Measurements from ENCODE around the gene ALDH1L2. TPM values are rescaled to one million over a fixed set of nuclear protein-coding genes. Genes with fewer than 3 reads are reported as not detected.

The ALDH1L2 gene
- polyA plus RNA-seq, 1 donor from 2014 or later: 0.35 TPM

DNA sequence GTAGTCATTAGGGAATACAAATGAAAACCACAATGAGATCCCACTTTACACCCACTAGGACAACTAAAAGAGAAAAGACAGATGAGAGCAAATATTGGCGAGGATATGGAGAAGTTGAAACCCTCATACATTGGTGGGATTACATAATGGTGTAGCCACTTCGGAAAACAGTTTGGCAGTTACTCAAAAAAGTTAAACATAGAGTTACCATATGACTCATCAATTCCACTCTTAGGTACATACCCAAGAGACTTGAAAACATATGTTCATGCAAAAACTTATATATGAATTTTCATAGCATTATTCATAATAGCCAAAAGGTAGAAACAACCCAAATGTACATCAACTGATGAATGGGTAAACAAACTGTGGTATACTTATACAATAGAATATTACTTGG lies 27.1 kb downstream of the ALDH1L2 start:
- Histone ChIP-seq H3K9ac (ENCODE audit: low read length) (no peak overlapping the region), H2AFZ (ENCODE audit: low read depth, low read length) (no peak overlapping the region), H3K4me3 (ENCODE audit: low read length) (no peak overlapping the region), H3K9me2 (ENCODE audit: insufficient read depth, low read length) (no peaks in the 10 kb centered on the region), H3K9me3 (ENCODE audit: low read length) (no peaks in the 10 kb centered on the region), H4K20me1 (ENCODE audit: insufficient read depth) (no peaks in the 10 kb centered on the region), H3F3A (ENCODE audit: insufficient read depth, low read length, poor library complexity, severe bottlenecking) (no peaks in the 10 kb centered on the region), H3K4me2 (ENCODE audit: low read length) (no peak overlapping the region), H3K27me3 (ENCODE audit: insufficient read depth, low read depth, low read length) (no peaks in the 10 kb centered on the region), H3K36me3 (ENCODE audit: insufficient read depth, low read length) (no peaks in the 10 kb centered on the region), H3K79me2 (replicated peaks; ENCODE audit: insufficient read depth, low read length) (no peaks in the 10 kb centered on the region), H3K27ac (ENCODE audit: low read length) (no peak overlapping the region)
- no peak for TF ChIP-seq EP300 (conservative IDR thresholded peaks at IDR 0.05; ENCODE audit: poor library complexity, severe bottlenecking)
- TF ChIP-seq POLR2AphosphoS5 (IDR thresholded peaks at IDR 0.05): no peak
- no peak for TF ChIP-seq MXI1 (conservative IDR thresholded peaks at IDR 0.05; ENCODE audit: poor library complexity, severe bottlenecking)
- TF ChIP-seq EZH2 (IDR thresholded peaks at IDR 0.05; ENCODE audit: borderline replicate concordance, insufficient read depth, low read length, poor library complexity, severe bottlenecking): no peak
- TF ChIP-seq SMC3 (conservative IDR thresholded peaks at IDR 0.05; ENCODE audit: poor library complexity): no peak
- no peak for TF ChIP-seq RAD21 (conservative IDR thresholded peaks at IDR 0.05)
- TF ChIP-seq, protein P1, sequence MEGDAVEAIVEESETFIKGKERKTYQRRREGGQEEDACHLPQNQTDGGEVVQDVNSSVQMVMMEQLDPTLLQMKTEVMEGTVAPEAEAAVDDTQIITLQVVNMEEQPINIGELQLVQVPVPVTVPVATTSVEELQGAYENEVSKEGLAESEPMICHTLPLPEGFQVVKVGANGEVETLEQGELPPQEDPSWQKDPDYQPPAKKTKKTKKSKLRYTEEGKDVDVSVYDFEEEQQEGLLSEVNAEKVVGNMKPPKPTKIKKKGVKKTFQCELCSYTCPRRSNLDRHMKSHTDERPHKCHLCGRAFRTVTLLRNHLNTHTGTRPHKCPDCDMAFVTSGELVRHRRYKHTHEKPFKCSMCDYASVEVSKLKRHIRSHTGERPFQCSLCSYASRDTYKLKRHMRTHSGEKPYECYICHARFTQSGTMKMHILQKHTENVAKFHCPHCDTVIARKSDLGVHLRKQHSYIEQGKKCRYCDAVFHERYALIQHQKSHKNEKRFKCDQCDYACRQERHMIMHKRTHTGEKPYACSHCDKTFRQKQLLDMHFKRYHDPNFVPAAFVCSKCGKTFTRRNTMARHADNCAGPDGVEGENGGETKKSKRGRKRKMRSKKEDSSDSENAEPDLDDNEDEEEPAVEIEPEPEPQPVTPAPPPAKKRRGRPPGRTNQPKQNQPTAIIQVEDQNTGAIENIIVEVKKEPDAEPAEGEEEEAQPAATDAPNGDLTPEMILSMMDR (IDR thresholded peaks at IDR 0.05; ENCODE audit: poor library complexity, severe bottlenecking): no peak
- TF ChIP-seq TAF1 (IDR thresholded peaks at IDR 0.05; ENCODE audit: low read depth): no peak
- TF ChIP-seq, protein P2, sequence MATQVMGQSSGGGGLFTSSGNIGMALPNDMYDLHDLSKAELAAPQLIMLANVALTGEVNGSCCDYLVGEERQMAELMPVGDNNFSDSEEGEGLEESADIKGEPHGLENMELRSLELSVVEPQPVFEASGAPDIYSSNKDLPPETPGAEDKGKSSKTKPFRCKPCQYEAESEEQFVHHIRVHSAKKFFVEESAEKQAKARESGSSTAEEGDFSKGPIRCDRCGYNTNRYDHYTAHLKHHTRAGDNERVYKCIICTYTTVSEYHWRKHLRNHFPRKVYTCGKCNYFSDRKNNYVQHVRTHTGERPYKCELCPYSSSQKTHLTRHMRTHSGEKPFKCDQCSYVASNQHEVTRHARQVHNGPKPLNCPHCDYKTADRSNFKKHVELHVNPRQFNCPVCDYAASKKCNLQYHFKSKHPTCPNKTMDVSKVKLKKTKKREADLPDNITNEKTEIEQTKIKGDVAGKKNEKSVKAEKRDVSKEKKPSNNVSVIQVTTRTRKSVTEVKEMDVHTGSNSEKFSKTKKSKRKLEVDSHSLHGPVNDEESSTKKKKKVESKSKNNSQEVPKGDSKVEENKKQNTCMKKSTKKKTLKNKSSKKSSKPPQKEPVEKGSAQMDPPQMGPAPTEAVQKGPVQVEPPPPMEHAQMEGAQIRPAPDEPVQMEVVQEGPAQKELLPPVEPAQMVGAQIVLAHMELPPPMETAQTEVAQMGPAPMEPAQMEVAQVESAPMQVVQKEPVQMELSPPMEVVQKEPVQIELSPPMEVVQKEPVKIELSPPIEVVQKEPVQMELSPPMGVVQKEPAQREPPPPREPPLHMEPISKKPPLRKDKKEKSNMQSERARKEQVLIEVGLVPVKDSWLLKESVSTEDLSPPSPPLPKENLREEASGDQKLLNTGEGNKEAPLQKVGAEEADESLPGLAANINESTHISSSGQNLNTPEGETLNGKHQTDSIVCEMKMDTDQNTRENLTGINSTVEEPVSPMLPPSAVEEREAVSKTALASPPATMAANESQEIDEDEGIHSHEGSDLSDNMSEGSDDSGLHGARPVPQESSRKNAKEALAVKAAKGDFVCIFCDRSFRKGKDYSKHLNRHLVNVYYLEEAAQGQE (IDR thresholded peaks at IDR 0.05; ENCODE audit: borderline replicate concordance): no peak

DNA sequence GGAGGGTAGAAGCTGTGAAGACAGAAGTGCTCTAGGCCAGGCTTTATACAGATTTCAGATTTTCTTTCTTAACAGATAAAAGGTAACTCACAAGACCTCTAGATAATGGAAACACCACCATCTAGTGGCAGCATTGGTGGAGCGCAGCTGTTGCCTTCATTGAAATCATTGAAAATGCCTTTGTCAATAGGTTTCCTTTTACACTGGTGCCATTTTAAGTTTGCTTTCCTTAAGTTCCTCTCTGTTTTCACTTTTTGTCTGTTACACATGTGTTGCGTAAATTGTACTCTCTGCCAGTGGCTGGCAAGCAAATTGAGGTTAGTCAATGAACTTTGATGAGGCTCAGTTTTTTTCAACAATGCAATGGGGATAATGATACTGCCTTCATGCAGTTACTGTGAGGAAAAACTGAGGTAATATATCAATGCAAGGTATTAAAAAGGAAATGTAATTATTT lies 31.1 kb downstream of the ALDH1L2 start:
- Histone ChIP-seq H3K9ac (ENCODE audit: low read length) (no peak overlapping the region), H3K27me3 (ENCODE audit: insufficient read depth, low read depth, low read length) (no peaks in the 10 kb centered on the region), H3K79me2 (replicated peaks; ENCODE audit: insufficient read depth, low read length) (no peaks in the 10 kb centered on the region), H2AFZ (ENCODE audit: low read depth, low read length) (peak overlapping the region; percentile 47), H3K4me2 (ENCODE audit: low read length) (no peak overlapping the region), H3F3A (ENCODE audit: insufficient read depth, low read length, poor library complexity, severe bottlenecking) (no peaks in the 10 kb centered on the region), H3K9me2 (ENCODE audit: insufficient read depth, low read length) (no peaks in the 10 kb centered on the region), H4K20me1 (ENCODE audit: insufficient read depth) (no peaks in the 10 kb centered on the region), H3K27ac (ENCODE audit: low read length) (no peak overlapping the region), H3K36me3 (ENCODE audit: insufficient read depth, low read length) (no peaks in the 10 kb centered on the region), H3K4me3 (ENCODE audit: low read length) (no peak overlapping the region), H3K9me3 (ENCODE audit: low read length) (no peaks in the 10 kb centered on the region)
- TF ChIP-seq RAD21 (conservative IDR thresholded peaks at IDR 0.05) (peak; percentile 96), EZH2 (IDR thresholded peaks at IDR 0.05; ENCODE audit: borderline replicate concordance, insufficient read depth, low read length, poor library complexity, severe bottlenecking) (no peak), POLR2AphosphoS5 (IDR thresholded peaks at IDR 0.05) (no peak), EP300 (conservative IDR thresholded peaks at IDR 0.05; ENCODE audit: poor library complexity, severe bottlenecking) (no peak), MXI1 (conservative IDR thresholded peaks at IDR 0.05; ENCODE audit: poor library complexity, severe bottlenecking) (no peak), TAF1 (IDR thresholded peaks at IDR 0.05; ENCODE audit: low read depth) (no peak), SMC3 (conservative IDR thresholded peaks at IDR 0.05; ENCODE audit: poor library complexity) (peak; percentile 97)
- TF ChIP-seq, protein P1 (IDR thresholded peaks at IDR 0.05; ENCODE audit: poor library complexity, severe bottlenecking): peak; percentile 96
- TF ChIP-seq, protein P2 (IDR thresholded peaks at IDR 0.05; ENCODE audit: borderline replicate concordance): no peak

Measured in neural cell (in vitro differentiated cells).